ENCODE results near the gene DISP3.

DNA sequence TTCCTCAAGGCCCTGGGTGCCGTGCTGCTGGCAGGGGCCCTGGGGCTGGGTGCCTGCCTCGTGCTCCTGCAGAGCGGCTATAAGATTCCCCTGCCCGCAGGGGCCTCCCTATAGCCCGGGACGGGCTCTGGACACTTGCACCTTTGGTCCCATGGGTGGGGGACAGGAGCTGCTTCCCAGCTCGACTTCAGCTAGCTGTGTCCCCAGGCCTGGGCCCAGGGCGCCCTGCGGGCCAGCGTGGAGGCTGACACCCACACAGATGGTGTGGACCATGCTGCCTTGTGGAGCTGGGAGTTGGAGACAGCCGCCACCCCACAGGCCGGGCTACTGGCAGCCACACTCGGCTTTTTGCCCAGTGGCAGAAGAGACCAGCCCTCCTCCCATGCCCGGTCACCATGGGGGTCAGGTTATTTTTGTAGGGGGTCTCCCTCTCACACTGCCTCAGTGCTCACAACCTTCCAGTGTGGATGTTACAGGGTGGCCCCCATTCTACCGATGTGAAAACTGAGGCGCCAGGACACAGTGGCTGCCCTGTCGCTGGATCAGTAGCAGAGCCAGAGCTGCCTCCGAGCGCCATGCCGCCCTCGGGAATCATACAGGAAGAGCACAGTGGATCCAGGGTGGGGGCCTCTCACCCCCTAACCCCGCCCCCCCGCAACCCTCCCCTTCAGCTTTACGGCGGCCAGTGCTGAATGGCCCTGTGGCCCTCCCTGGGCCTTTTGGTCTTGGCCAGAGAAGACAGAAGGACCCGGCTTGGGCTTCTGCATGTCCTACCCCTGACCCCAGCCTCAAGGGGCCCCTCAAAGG, 57.8 kb downstream of the DISP3 start:
- TF ChIP-seq SRSF1 (optimal IDR thresholded peaks at IDR 0.05; ENCODE audit: low read depth, low read length) (no peak), NFKBIZ (CRISPR knock-in tag; IDR thresholded peaks at IDR 0.05) (no peak)

Data from HepG2 (cell line).